Trophoblast cell (in vitro differentiated cells and primary cell): ENCODE results near the gene TMEM242.

Experiments
- DNase-seq, 2 donors: peaks; one replicate each; pipeline ENCODE4 v3.0.0-alpha.2; 2016
- H2AFZ ChIP-seq: 2 replicates; pipeline ENCODE4 v1.6.1; 2013; ENCODE audit warnings: low read length, moderate library complexity, mild to moderate bottlenecking; ENCODE audit not compliant: insufficient read depth, poor library complexity
- H2AK5ac ChIP-seq: 2 replicates; pipeline ENCODE4 v1.6.1; 2013; ENCODE audit warnings: mild to moderate bottlenecking, low read length
- H2BK120ac ChIP-seq: 2 replicates; pipeline ENCODE4 v1.6.1; 2013; ENCODE audit warnings: low read length, mild to moderate bottlenecking, moderate library complexity; ENCODE audit not compliant: insufficient read depth, poor library complexity
- H2BK12ac ChIP-seq: 2 replicates; pipeline ENCODE4 v1.6.1; 2013; ENCODE audit warnings: mild to moderate bottlenecking, low read length, moderate library complexity
- H2BK5ac ChIP-seq: 2 replicates; pipeline ENCODE4 v1.6.1; 2013; ENCODE audit warnings: low read length, low read depth, moderate library complexity, mild to moderate bottlenecking; ENCODE audit not compliant: poor library complexity
- H3K14ac ChIP-seq: 2 replicates; pipeline ENCODE4 v1.6.1; 2013; ENCODE audit warnings: mild to moderate bottlenecking, low read length
- H3K18ac ChIP-seq: 2 replicates; pipeline ENCODE4 v1.6.1; 2013; ENCODE audit warnings: mild to moderate bottlenecking, low read length
- H3K23ac ChIP-seq: 2 replicates; pipeline ENCODE4 v1.6.1; 2013; ENCODE audit warnings: low read length
- H3K27ac ChIP-seq: 2 replicates; pipeline ENCODE4 v1.5.1; 2013; ENCODE audit warnings: low read depth, mild to moderate bottlenecking, inconsistent platforms, low read length, moderate library complexity
- H3K27me3 ChIP-seq: 2 replicates; pipeline ENCODE4 v1.6.1; 2013; ENCODE audit warnings: inconsistent platforms, mild to moderate bottlenecking, low read length, moderate library complexity; ENCODE audit not compliant: insufficient read depth
- H3K36me3 ChIP-seq, 2 experiments: 1 replicate in 1 of 2; 2 replicates in 1 of 2; pipeline ENCODE4 v1.6.1; 2013; ENCODE audit warnings: low read length in 2 of 2, mild to moderate bottlenecking in 2 of 2, moderate library complexity in 1 of 2; ENCODE audit not compliant: insufficient read depth in 2 of 2, control insufficient read depth in 1 of 2
- H3K4ac ChIP-seq: 2 replicates; pipeline ENCODE4 v1.6.1; 2013; ENCODE audit warnings: low read depth, mild to moderate bottlenecking, low read length, moderate library complexity
- H3K4me1 ChIP-seq, 2 experiments: 1 replicate in 1 of 2; 2 replicates in 1 of 2; pipeline ENCODE4 v1.6.1; 2013; ENCODE audit warnings: low read length in 2 of 2, mild to moderate bottlenecking in 2 of 2, moderate library complexity in 1 of 2; ENCODE audit not compliant: insufficient read depth in 2 of 2, control insufficient read depth in 1 of 2
- H3K4me2 ChIP-seq: 2 replicates; pipeline ENCODE4 v1.6.1; 2013; ENCODE audit warnings: inconsistent platforms, mild to moderate bottlenecking, low read length, moderate library complexity
- H3K4me3 ChIP-seq: 2 replicates; pipeline ENCODE4 v1.5.1; 2013; ENCODE audit warnings: mild to moderate bottlenecking, low read depth, low read length, inconsistent platforms
- H3K79me1 ChIP-seq: one replicate; pipeline ENCODE4 v1.6.1; 2013; ENCODE audit warnings: low read length
- H3K79me2 ChIP-seq: 2 replicates; pipeline ENCODE4 v1.6.1; 2013; ENCODE audit warnings: low read length, mild to moderate bottlenecking; ENCODE audit not compliant: control insufficient read depth, insufficient read depth, poor library complexity
- H3K9ac ChIP-seq: 2 replicates; pipeline ENCODE4 v1.6.1; 2013; ENCODE audit warnings: mild to moderate bottlenecking, low read length
- H3K9me3 ChIP-seq: 2 replicates; pipeline ENCODE4 v1.6.1; 2013; ENCODE audit warnings: low read depth, mild to moderate bottlenecking, control low read depth, inconsistent platforms, low read length; ENCODE audit not compliant: insufficient read depth
- H4K12ac ChIP-seq: 2 replicates; pipeline ENCODE4 v1.6.1; 2013; ENCODE audit warnings: low read depth, mild to moderate bottlenecking, low read length, moderate library complexity
- H4K8ac ChIP-seq: 2 replicates; pipeline ENCODE4 v1.6.1; 2013; ENCODE audit warnings: low read depth, mild to moderate bottlenecking, low read length, moderate library complexity
- H4K91ac ChIP-seq: one replicate; pipeline ENCODE4 v1.6.1; 2013; ENCODE audit warnings: low read depth, mild to moderate bottlenecking, low read length, moderate library complexity
- WGBS: extraction: QIAGEN DNeasy Blood & Tissue Kit; methylation state at CpG from one replicate; pipeline ENCODE4 v1.1.7; 2013; ENCODE audit warnings: missing lambda C conversion rate; ENCODE audit not compliant: insufficient read length, insufficient coverage; ENCODE audit errors: extremely low coverage; 5-methylcytosine and 5-hydroxymethylcytosine counted together

TMEM242 gene

DNA sequence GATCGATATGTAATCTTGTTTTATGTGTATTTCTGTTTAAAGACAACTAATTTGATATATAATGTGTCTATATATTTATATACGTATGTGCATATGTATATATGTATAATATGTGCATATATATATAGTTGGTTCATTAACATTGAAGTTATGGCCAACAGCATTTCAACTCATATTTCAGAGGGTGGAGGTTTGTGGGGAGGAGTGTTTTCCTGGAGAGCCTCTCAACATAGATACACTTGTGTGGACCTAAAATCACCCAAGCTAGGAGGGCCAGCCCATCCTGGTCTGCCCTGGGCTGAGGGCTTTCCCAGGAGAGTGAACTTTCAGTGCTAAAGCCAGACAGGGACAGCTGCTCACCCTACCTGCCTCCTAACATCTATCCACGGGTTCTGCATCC lies 68.8 kb downstream of the TMEM242 start:
- Histone ChIP-seq H3K79me1 (no peaks in the 10 kb centered on the region), H3K4me2 (no peak overlapping the region), H3K27me3 (no peaks in the 10 kb centered on the region), H2AFZ (no peak overlapping the region), H4K12ac (no peak overlapping the region), H3K27ac (no peak overlapping the region), H3K23ac (no peak overlapping the region), H4K8ac (no peak overlapping the region), H3K4me1 (peaks cover 7 to 11% of the 10 kb centered on the region in 2 experiments), H2AK5ac (no peak overlapping the region), H2BK12ac (no peak overlapping the region), H3K18ac (no peak overlapping the region), H3K14ac (no peak overlapping the region), H3K9ac (no peak overlapping the region), H2BK120ac (no peak overlapping the region), H3K4me3 (no peak overlapping the region), H4K91ac (no peak overlapping the region), H3K36me3 (no peaks in the 10 kb centered on the region), H2BK5ac (no peak overlapping the region), H3K9me3 (no peaks in the 10 kb centered on the region), H3K79me2 (no peaks in the 10 kb centered on the region), H3K4ac (no peak overlapping the region)
- WGBS = no CpG with 5 or more reads among the region's 3 CpGs
- no peak for DNase-seq

DNA sequence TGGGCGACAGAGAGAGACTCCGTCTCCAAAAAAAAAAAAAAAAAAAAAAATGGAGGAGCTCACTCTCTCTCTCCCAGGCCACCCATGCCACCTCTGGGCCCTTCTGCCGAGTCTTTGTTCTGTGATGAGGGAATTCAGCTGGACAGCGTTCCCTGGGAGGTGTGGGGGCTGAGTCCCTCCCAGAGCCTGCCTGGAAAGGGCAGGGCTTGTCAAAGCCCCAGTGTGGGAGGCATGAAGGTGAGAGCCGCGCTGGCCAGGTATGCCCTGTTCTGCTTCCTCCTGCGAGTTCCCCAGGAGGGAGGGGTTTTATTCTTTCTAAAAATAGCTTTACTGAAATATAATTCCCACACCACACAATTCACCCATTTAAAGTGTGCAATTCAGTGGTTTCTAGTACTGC lies 69.6 kb downstream of the TMEM242 start:
- no peak overlapping the region for H2BK12ac ChIP-seq
- H3K27me3 ChIP-seq = no peaks in the 10 kb centered on the region
- H3K9me3 ChIP-seq = no peaks in the 10 kb centered on the region
- H2BK120ac ChIP-seq = no peak overlapping the region
- DNase-seq = no peak
- H3K4me3 ChIP-seq = no peak overlapping the region
- H3K4me1 ChIP-seq = peaks cover 7 to 11% of the 10 kb centered on the region in 2 experiments
- H3K23ac ChIP-seq = no peak overlapping the region
- H2AFZ ChIP-seq = no peak overlapping the region
- WGBS = no CpG with 5 or more reads among the region's 7 CpGs
- H3K18ac ChIP-seq = no peak overlapping the region
- H3K4ac ChIP-seq = no peak overlapping the region
- no peak overlapping the region for H3K9ac ChIP-seq
- H4K8ac ChIP-seq = no peak overlapping the region
- no peak overlapping the region for H4K12ac ChIP-seq
- no peaks in the 10 kb centered on the region for H3K79me1 ChIP-seq
- H3K4me2 ChIP-seq = no peak overlapping the region
- H3K79me2 ChIP-seq = no peaks in the 10 kb centered on the region
- no peaks in the 10 kb centered on the region for H3K36me3 ChIP-seq
- H2BK5ac ChIP-seq = no peak overlapping the region
- no peak overlapping the region for H3K27ac ChIP-seq
- H4K91ac ChIP-seq = no peak overlapping the region
- no peak overlapping the region for H2AK5ac ChIP-seq
- H3K14ac ChIP-seq = no peak overlapping the region

DNA sequence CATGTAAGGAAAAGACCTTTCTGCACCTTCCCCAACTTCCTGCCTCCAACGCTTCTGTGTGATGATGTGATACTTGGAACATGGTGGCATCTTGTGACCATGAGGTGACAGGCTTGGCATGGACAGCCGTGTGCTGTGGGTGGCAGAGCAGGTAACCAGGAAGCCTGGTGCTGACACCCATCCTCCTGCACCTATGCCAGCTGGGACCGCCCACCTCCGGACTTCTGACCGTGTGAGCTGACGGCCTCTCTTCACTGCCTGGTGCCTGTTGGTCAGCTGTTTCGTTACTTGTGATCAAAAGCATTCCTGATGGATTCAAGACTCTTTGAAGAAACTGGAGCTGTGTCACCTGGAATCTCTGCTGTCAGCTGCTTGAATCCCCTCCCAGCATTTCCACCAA lies 70.3 kb downstream of the TMEM242 start:
- H4K12ac ChIP-seq = no peak overlapping the region
- no peaks in the 10 kb centered on the region for H3K9me3 ChIP-seq
- no peak for DNase-seq
- H3K4me2 ChIP-seq = no peak overlapping the region
- no peak overlapping the region for H3K27ac ChIP-seq
- no peak overlapping the region for H3K14ac ChIP-seq
- H3K18ac ChIP-seq = no peak overlapping the region
- no CpG with 5 or more reads among the region's 7 CpGs for WGBS
- no peaks in the 10 kb centered on the region for H3K79me2 ChIP-seq
- no peaks in the 10 kb centered on the region for H3K36me3 ChIP-seq
- H4K91ac ChIP-seq = no peak overlapping the region
- H3K23ac ChIP-seq = no peak overlapping the region
- H2BK5ac ChIP-seq = no peak overlapping the region
- no peak overlapping the region for H3K4ac ChIP-seq
- no peaks in the 10 kb centered on the region for H3K27me3 ChIP-seq
- peaks cover 7 to 11% of the 10 kb centered on the region in 2 experiments for H3K4me1 ChIP-seq
- H3K79me1 ChIP-seq = no peaks in the 10 kb centered on the region
- no peak overlapping the region for H3K9ac ChIP-seq
- H3K4me3 ChIP-seq = no peak overlapping the region
- H2AFZ ChIP-seq = no peak overlapping the region
- H2BK12ac ChIP-seq = no peak overlapping the region
- no peak overlapping the region for H4K8ac ChIP-seq
- no peak overlapping the region for H2BK120ac ChIP-seq
- H2AK5ac ChIP-seq = no peak overlapping the region

DNA sequence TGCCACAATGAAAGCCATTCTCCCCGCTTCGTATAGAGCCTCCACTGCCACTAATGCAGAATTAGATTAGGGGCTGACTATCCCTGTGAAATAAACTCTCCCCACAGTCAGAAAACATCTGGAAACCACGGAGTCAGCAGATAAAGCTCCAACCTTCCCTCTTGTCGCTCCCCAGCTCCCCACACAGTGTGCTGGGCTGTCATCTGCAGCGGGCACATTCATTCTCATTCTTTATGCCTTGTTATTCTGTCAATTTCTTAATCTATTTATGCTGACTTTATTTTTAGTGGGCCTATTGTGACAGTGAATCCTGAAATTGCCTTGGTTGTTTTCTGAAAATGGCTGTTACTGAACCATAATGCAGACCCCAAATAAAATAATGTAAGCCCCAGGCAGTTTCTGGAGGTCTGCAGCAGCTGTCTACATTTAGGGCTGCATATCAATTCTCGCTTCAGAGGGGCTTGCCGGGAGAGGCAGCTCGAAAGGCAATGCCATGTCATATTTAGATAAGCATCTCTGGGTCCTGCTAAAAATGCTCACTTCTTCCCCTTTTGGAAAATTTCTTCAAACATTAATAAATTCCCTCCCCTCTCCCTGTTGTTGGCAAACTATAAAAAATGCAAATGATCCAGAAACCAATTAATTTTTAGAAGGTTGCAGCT lies 71.6 kb downstream of the TMEM242 start:
- Histone ChIP-seq H2BK5ac (no peak overlapping the region), H3K18ac (no peak overlapping the region), H3K14ac (no peak overlapping the region), H4K8ac (no peak overlapping the region), H3K27ac (no peak overlapping the region), H2AFZ (no peak overlapping the region), H3K79me1 (no peaks in the 10 kb centered on the region), H3K4me3 (no peak overlapping the region), H4K12ac (no peak overlapping the region), H3K79me2 (no peaks in the 10 kb centered on the region), H3K4me2 (no peak overlapping the region), H3K9ac (no peak overlapping the region), H3K4me1 (peaks cover 7 to 11% of the 10 kb centered on the region in 2 experiments), H3K4ac (no peak overlapping the region), H2BK12ac (no peak overlapping the region), H2AK5ac (no peak overlapping the region), H3K23ac (no peak overlapping the region), H3K36me3 (no peaks in the 10 kb centered on the region), H4K91ac (no peak overlapping the region), H3K9me3 (no peaks in the 10 kb centered on the region), H2BK120ac (no peak overlapping the region), H3K27me3 (no peaks in the 10 kb centered on the region)
- DNase-seq = no peak
- no CpG with 5 or more reads among the region's 8 CpGs for WGBS
